ENCODE results near the gene SPTLC2. TPM values are rescaled to one million over a fixed set of nuclear protein-coding genes. Genes with fewer than 3 reads are reported as not detected.
"Not testable (repeated sequence)": the region's sequence is repeated elsewhere in the genome, so short reads cannot be mapped to it uniquely, and the experiment has no call there.

The SPTLC2 gene
- total RNA-seq, 1 donor: 48.4 TPM

GRCh38 chr14:77529213-77529612, 87.2 kb downstream of the SPTLC2 start:
- H3K4me3 ChIP-seq (ENCODE audit: low read depth, low read length): no peak overlapping the region
- DNase-seq (ENCODE audit: low read depth): peak; percentile 86
- no peak for TF ChIP-seq CTCF (IDR thresholded peaks at IDR 0.05; ENCODE audit: insufficient read depth, low read depth, low read length)

GRCh38 chr14:77528701-77529100, 87.7 kb downstream of the SPTLC2 start:
- H3K4me3 ChIP-seq (ENCODE audit: low read depth, low read length); DNase-seq (ENCODE audit: low read depth): not testable (repeated sequence)

- peak; percentile 24 for DNase-seq (ENCODE audit: low read depth)
- H3K4me3 ChIP-seq (ENCODE audit: low read depth, low read length): no peak overlapping the region
- no peak for TF ChIP-seq CTCF (IDR thresholded peaks at IDR 0.05; ENCODE audit: insufficient read depth, low read depth, low read length)
Measured at GRCh38 chr14:77526266-77526665, 90.2 kb downstream of the SPTLC2 start.

- no peak overlapping the region for H3K4me3 ChIP-seq (ENCODE audit: low read depth, low read length)
- DNase-seq (ENCODE audit: low read depth): no peak
- TF ChIP-seq CTCF (IDR thresholded peaks at IDR 0.05; ENCODE audit: insufficient read depth, low read depth, low read length): no peak
Measured at GRCh38 chr14:77524536-77524935, 91.9 kb downstream of the SPTLC2 start.

- H3K4me3 ChIP-seq (ENCODE audit: low read depth, low read length): no peak overlapping the region
- DNase-seq (ENCODE audit: low read depth): no peak
- TF ChIP-seq CTCF (IDR thresholded peaks at IDR 0.05; ENCODE audit: insufficient read depth, low read depth, low read length): no peak
Measured at GRCh38 chr14:77523109-77523508, 93.3 kb downstream of the SPTLC2 start.

- no peak overlapping the region for H3K4me3 ChIP-seq (ENCODE audit: low read depth, low read length)
- no peak for DNase-seq (ENCODE audit: low read depth)
- TF ChIP-seq CTCF (IDR thresholded peaks at IDR 0.05; ENCODE audit: insufficient read depth, low read depth, low read length): no peak
Measured at GRCh38 chr14:77520555-77520954, 95.9 kb downstream of the SPTLC2 start.

GRCh38 chr14:77516126-77516525, 100.3 kb downstream of the SPTLC2 start:
- TF ChIP-seq CTCF (IDR thresholded peaks at IDR 0.05; ENCODE audit: insufficient read depth, low read depth, low read length): no peak
- no peak overlapping the region for H3K4me3 ChIP-seq (ENCODE audit: low read depth, low read length)
- no peak for DNase-seq (ENCODE audit: low read depth)

All from fibroblast of villous mesenchyme (primary cell).